Thymus (tissue), 11 donors: ENCODE data around the gene NAGLU. TPM values are rescaled to one million over a fixed set of nuclear protein-coding genes. Genes with fewer than 3 reads are reported as not detected.
A peak's percentile ranks its signal among the peaks of the same experiment; 100 is the strongest.
"Not testable (repeated sequence)": the region's sequence is repeated elsewhere in the genome, so short reads cannot be mapped to it uniquely, and the experiment has no call there.

Experiments
- DNase-seq, 9 donors: peaks; one replicate each; pipeline ENCODE4 v3.0.0-alpha.2; 2013; ENCODE audit warnings: low spot score in 9 of 9, low read depth in 6 of 9, missing footprints in 1 of 9
- H3K27ac ChIP-seq, 2 donors: one replicate each; pipeline ENCODE4 v1.5.1; 2013; ENCODE audit warnings: control low read depth in 1 of 2, low read depth in 1 of 2, low read length in 1 of 2, mild to moderate bottlenecking in 1 of 2, moderate library complexity in 1 of 2
- H3K27me3 ChIP-seq, 2 donors: one replicate each; pipeline ENCODE4 v1.5.1; 2013; ENCODE audit warnings: low read length in 1 of 2; ENCODE audit not compliant: control insufficient read depth in 2 of 2, insufficient read depth in 1 of 2
- H3K36me3 ChIP-seq, 2 donors: one replicate each; pipeline ENCODE4 v1.5.1; 2013; ENCODE audit warnings: low read length in 1 of 2, mild to moderate bottlenecking in 1 of 2, moderate library complexity in 1 of 2; ENCODE audit not compliant: control insufficient read depth in 2 of 2, insufficient read depth in 2 of 2
- H3K4me1 ChIP-seq, 2 donors: one replicate each; pipeline ENCODE4 v1.5.1; 2013; ENCODE audit warnings: low read length in 2 of 2; ENCODE audit not compliant: control insufficient read depth in 2 of 2, insufficient read depth in 2 of 2
- H3K4me3 ChIP-seq, 2 donors: one replicate each; pipeline ENCODE4 v1.5.1; 2013; ENCODE audit warnings: low read length in 2 of 2, control low read depth in 1 of 2, mild to moderate bottlenecking in 1 of 2
- H3K9me3 ChIP-seq, 2 donors: one replicate each; pipeline ENCODE4 v1.5.1; 2013; ENCODE audit warnings: low read length in 1 of 2, mild to moderate bottlenecking in 1 of 2; ENCODE audit not compliant: control insufficient read depth in 2 of 2, insufficient read depth in 1 of 2
- WGBS: extraction: QIAGEN DNeasy Blood & Tissue Kit; methylation state at CpG from one replicate; pipeline ENCODE4 v1.1.7; 2013; 5-methylcytosine and 5-hydroxymethylcytosine counted together
- polyA plus RNA-seq: library from polyadenylated mRNA; stranded (reverse); fragments of 200-250 nt; gene quantifications from one replicate; pipeline ENCODE4 v1.2.3, GENCODE V29; 2013
- total RNA-seq: library from RNA; stranded (reverse); fragments of 120-200 nt; gene quantifications from one replicate; pipeline ENCODE4 v1.2.4, GENCODE V29; 2013
- donor health status: healthy.

NAGLU gene
- total and polyA plus RNA-seq, 2 donors: 10.0 to 33.6 TPM

- not testable (repeated sequence) for H3K9me3 ChIP-seq, H3K4me3 ChIP-seq, H3K27ac ChIP-seq, DNase-seq, H3K27me3 ChIP-seq, H3K36me3 ChIP-seq
- peaks cover 13 to 23% of the 10 kb centered on the region in 2 donors for H3K4me1 ChIP-seq
- WGBS: 92% methylated on average over 5 of the region's 5 CpGs
These were observed 20.0 kb downstream of the NAGLU start for GRCh38 chr17:42555961-42556617.

- Histone ChIP-seq H3K4me1 (peaks cover 18 to 37% of the 10 kb centered on the region in 2 donors), H3K4me3 (no peak overlapping the region)
These were observed 23.0 kb downstream of the NAGLU start for GRCh38 chr17:42559075-42559474.

GRCh38 chr17:42560246-42560645, 24.2 kb downstream of the NAGLU start:
- Histone ChIP-seq H3K27me3 (no peaks in the 10 kb centered on the region), H3K27ac (no peak overlapping the region), H3K4me3 (no peak overlapping the region), H3K4me1 (peaks cover 15 to 31% of the 10 kb centered on the region in 2 donors), H3K9me3 (no peaks in the 10 kb centered on the region), H3K36me3 (peaks cover 14 to 16% of the 10 kb centered on the region in 2 donors)
- WGBS: 92% methylated on average over 3 of the region's 3 CpGs
- no peak for DNase-seq

More at GRCh38 chr17:42559075-42559474, 23.0 kb downstream of the NAGLU start:
- no peak for DNase-seq
- H3K27ac ChIP-seq: no peak overlapping the region
- H3K27me3 ChIP-seq: no peaks in the 10 kb centered on the region
- no peaks in the 10 kb centered on the region for H3K9me3 ChIP-seq
- peaks cover 2 to 4% of the 10 kb centered on the region in 2 donors for H3K36me3 ChIP-seq
- 95% methylated on average over 6 of the region's 6 CpGs for WGBS

- Histone ChIP-seq H3K4me3 (peak within 1 kb of the TSS; percentile 87 to 95), H3K9me3 (no peaks in the 10 kb centered on the region), H3K27me3 (no peaks in the 10 kb centered on the region), H3K27ac (peak within 1 kb of the TSS; percentile 84 to 86), H3K36me3 (peaks cover 24 to 29% of the 10 kb centered on the region in 2 donors), H3K4me1 (peaks cover 19 to 34% of the 10 kb centered on the region in 2 donors)
- peak; percentile 86 to 98 (median 95) for DNase-seq
- under 1% methylated on average over 26 of the region's 26 CpGs for WGBS
These were observed 25.9 kb downstream of the NAGLU start, which contains the start of gene COASY for GRCh38 chr17:42561897-42562387. Gene COASY, plus strand, starts transcription at chr17:42562148. Its CDS starts 475 bp downstream, at chr17:42562623.

- H3K27me3 ChIP-seq: no peaks in the 10 kb centered on the region
- 21% methylated on average over 48 of the region's 48 CpGs for WGBS
These were observed 26.5 kb downstream of the NAGLU start for GRCh38 chr17:42562388-42563142.

GRCh38 chr17:42563143-42563509, 27.1 kb downstream of the NAGLU start:
- 90% methylated on average over 14 of the region's 14 CpGs for WGBS
- Histone ChIP-seq H3K4me3 (peak overlapping the region; percentile 87 to 95), H3K27me3 (no peaks in the 10 kb centered on the region), H3K27ac (no peak overlapping the region), H3K4me1 (peaks cover 22 to 40% of the 10 kb centered on the region in 2 donors), H3K9me3 (no peaks in the 10 kb centered on the region), H3K36me3 (peaks cover 24 to 29% of the 10 kb centered on the region in 2 donors)
- no peak for DNase-seq

More at GRCh38 chr17:42562388-42563142, 26.5 kb downstream of the NAGLU start:
- Histone ChIP-seq H3K9me3 (no peaks in the 10 kb centered on the region), H3K4me3 (peak overlapping the region; percentile 87 to 95), H3K4me1 (peaks cover 19 to 36% of the 10 kb centered on the region in 2 donors), H3K27ac (peak overlapping the region; percentile 84 to 86), H3K36me3 (peaks cover 24 to 29% of the 10 kb centered on the region in 2 donors)
- no peak for DNase-seq

GRCh38 chr17:42563543-42563942, 27.5 kb downstream of the NAGLU start:
- WGBS: 78% methylated on average over 1 of the region's 1 CpG
- no peak for DNase-seq
- Histone ChIP-seq H3K4me3 (no peak overlapping the region), H3K4me1 (peaks cover 22 to 44% of the 10 kb centered on the region in 2 donors), H3K27me3 (no peaks in the 10 kb centered on the region), H3K27ac (no peak overlapping the region), H3K9me3 (no peaks in the 10 kb centered on the region), H3K36me3 (peaks cover 25 to 33% of the 10 kb centered on the region in 2 donors)

- Histone ChIP-seq H3K9me3 (no peaks in the 10 kb centered on the region), H3K27ac (no peak overlapping the region), H3K27me3 (no peaks in the 10 kb centered on the region), H3K4me1 (peaks cover 22 to 44% of the 10 kb centered on the region in 2 donors), H3K36me3 (peaks cover 30 to 37% of the 10 kb centered on the region in 2 donors), H3K4me3 (no peak overlapping the region)
- DNase-seq: no peak
- 92% methylated on average over 9 of the region's 9 CpGs for WGBS
These were observed 27.9 kb downstream of the NAGLU start for GRCh38 chr17:42563950-42564349.
